ENCODE results near the gene NPHP4.
"Not testable (repeated sequence)": the region's sequence is repeated elsewhere in the genome, so short reads cannot be mapped to it uniquely, and the experiment has no call there.

NPHP4 gene

GRCh38 chr1:6023346-6023745, 31.1 kb upstream of the NPHP4 start:
- DNase-seq = no peak

GRCh38 chr1:6022193-6022592, 30.0 kb upstream of the NPHP4 start:
- no peak for DNase-seq

- no peak for DNase-seq
Observed at GRCh38 chr1:6019166-6019845, 27.1 kb upstream of the NPHP4 start.

- DNase-seq = not testable (repeated sequence)
Observed at GRCh38 chr1:6017654-6018053, 25.4 kb upstream of the NPHP4 start.

GRCh38 chr1:6016191-6016865, 24.1 kb upstream of the NPHP4 start:
- DNase-seq = no peak

GRCh38 chr1:6014130-6014999, 22.1 kb upstream of the NPHP4 start:
- DNase-seq = peak; percentile 14

GRCh38 chr1:6013491-6013890, 21.3 kb upstream of the NPHP4 start:
- DNase-seq = no peak

- no peak for DNase-seq
Observed at GRCh38 chr1:6012529-6013318, 20.5 kb upstream of the NPHP4 start.

- no peak for DNase-seq
Observed at GRCh38 chr1:6011946-6012258, 19.7 kb upstream of the NPHP4 start.

- no peak for DNase-seq
Observed at GRCh38 chr1:6011161-6011945, 19.1 kb upstream of the NPHP4 start.

GRCh38 chr1:6010554-6010953, 18.3 kb upstream of the NPHP4 start:
- no peak for DNase-seq

GRCh38 chr1:6009120-6010040, 17.2 kb upstream of the NPHP4 start:
- DNase-seq = no peak

GRCh38 chr1:6008696-6009095, 16.5 kb upstream of the NPHP4 start:
- DNase-seq = no peak

GRCh38 chr1:6008084-6008415, 15.8 kb upstream of the NPHP4 start:
- peak; percentile 5 for DNase-seq

GRCh38 chr1:6007318-6008083, 15.3 kb upstream of the NPHP4 start:
- DNase-seq = peak; percentile 51

GRCh38 chr1:6006882-6007281, 14.7 kb upstream of the NPHP4 start:
- DNase-seq = peak; percentile 10

- DNase-seq = peak; percentile 18
Observed at GRCh38 chr1:6005276-6005917, 13.2 kb upstream of the NPHP4 start.

GRCh38 chr1:6004412-6005123, 12.3 kb upstream of the NPHP4 start:
- DNase-seq = peak; percentile 13

All from activated CD8-positive, alpha-beta memory T cell treated with anti-CD3 and anti-CD28 coated beads, Interleukin-2, amount 50 U/mL, for 4 hours (primary cell).